ENCODE data around the gene SPDYE6. TPM values are rescaled to one million over a fixed set of nuclear protein-coding genes. Genes with fewer than 3 reads are reported as not detected.

SPDYE6 gene
- total and polyA plus RNA-seq, 2 donors (not counting 1 experiment from before 2014, with no cell fraction given), result not detected

- Mint-ChIP-seq H3K4me1 (peaks cover 27% of the 10 kb centered on the region), H3K27ac (no peak overlapping the region), H3K27me3 (no peaks in the 10 kb centered on the region), H3K4me3 (no peak overlapping the region), H3K9me3 (ENCODE audit: insufficient read depth) (no peaks in the 10 kb centered on the region)
- 100% methylated on average over 1 of the region's 1 CpG for WGBS (ENCODE audit: insufficient coverage)
- ATAC-seq (ENCODE audit: low read depth), result no peak
- H3K9me3 ChIP-seq (ENCODE audit: control extremely low read depth in 1 of 3, control insufficient read depth in 2 of 3, insufficient read depth in 1 of 3, low read length in 2 of 3), result no peaks in the 10 kb centered on the region
- peaks cover 18% of the 10 kb centered on the region for H3K79me2 ChIP-seq (ENCODE audit: control insufficient read depth, insufficient read depth, low read length)
- no peak overlapping the region for H3K4me3 ChIP-seq (ENCODE audit: control extremely low read depth in 1 of 5, extremely low read depth in 1 of 5, insufficient read depth in 1 of 5, low read depth in 2 of 5, low read length in 4 of 5)
- peaks cover 14 to 23% of the 10 kb centered on the region in 2 donors for H3K4me1 ChIP-seq (ENCODE audit: control insufficient read depth in 2 of 2, insufficient read depth in 2 of 2, low read length in 2 of 2)
- peaks cover 10% of the 10 kb centered on the region for H4K20me1 ChIP-seq (ENCODE audit: control insufficient read depth, insufficient read depth, low read length, poor library complexity, severe bottlenecking)
- H3K27me3 ChIP-seq (replicated peaks in 1 of 4; ENCODE audit: control extremely low read depth in 1 of 4, control insufficient read depth in 3 of 4, insufficient read depth in 4 of 4, low read length in 3 of 4), result no peaks in the 10 kb centered on the region
- intact Hi-C loops (cut with micrococcal nuclease), result no loop called here
- no peak overlapping the region for H3K27ac ChIP-seq (ENCODE audit: low read length in 2 of 2)
- no peak overlapping the region for H3K9ac ChIP-seq (ENCODE audit: low read length)
- H2AFZ ChIP-seq (ENCODE audit: insufficient read depth, low read depth, low read length, poor library complexity, severe bottlenecking), result no peak overlapping the region
- H3K36me3 ChIP-seq (replicated peaks in 1 of 2; ENCODE audit: control extremely low read depth in 1 of 2, control insufficient read depth in 1 of 2, extremely low read depth in 1 of 2, insufficient read depth in 2 of 2, low read length in 1 of 2), result peaks cover 0 to 11% of the 10 kb centered on the region in 2 experiments
- H3K4me2 ChIP-seq (replicated peaks; ENCODE audit: low read depth, low read length, poor library complexity, severe bottlenecking), result no peak overlapping the region
- CTCF ChIA-PET, result interaction anchor here (1.2 to 15.6 kb wide), 7 partner anchors 10 to 114 kb away, joined by 3 to 351 read pairs (median 3); no protein-coding TSS in a partner anchor
- POLR2A ChIA-PET, result no interaction called here
- no peak for TF ChIP-seq EZH2 (IDR thresholded peaks at IDR 0.05; ENCODE audit: borderline replicate concordance, insufficient read depth, low read depth, low read length, poor library complexity, severe bottlenecking)
- TF ChIP-seq CTCF (IDR thresholded peaks at IDR 0.05), result no peak
- DNase-seq, result no peak
These were observed 36.1 kb upstream of the SPDYE6 start for GRCh38 chr7:102392330-102392729.

- peaks cover 0 to 23% of the 10 kb centered on the region in 2 experiments for H3K36me3 ChIP-seq (replicated peaks in 1 of 2; ENCODE audit: control extremely low read depth in 1 of 2, control insufficient read depth in 1 of 2, extremely low read depth in 1 of 2, insufficient read depth in 2 of 2, low read length in 1 of 2)
- peak; percentile 72 for ATAC-seq (ENCODE audit: low read depth)
- 54% methylated on average over 6 of the region's 12 CpGs for WGBS (ENCODE audit: insufficient coverage)
- H3K4me2 ChIP-seq (replicated peaks; ENCODE audit: low read depth, low read length, poor library complexity, severe bottlenecking), result no peak overlapping the region
- no peak overlapping the region for H3K27ac ChIP-seq (ENCODE audit: low read length in 2 of 2)
- POLR2A ChIA-PET, result interaction anchor here (0.7 kb wide), 1 partner anchor 47 kb away, joined by 5 read pairs; no protein-coding TSS in a partner anchor
- Mint-ChIP-seq H3K9me3 (ENCODE audit: insufficient read depth) (no peaks in the 10 kb centered on the region), H3K4me3 (no peak overlapping the region), H3K4me1 (peaks cover 15% of the 10 kb centered on the region), H3K27me3 (no peaks in the 10 kb centered on the region), H3K27ac (no peak overlapping the region)
- H3K27me3 ChIP-seq (replicated peaks in 1 of 4; ENCODE audit: control extremely low read depth in 1 of 4, control insufficient read depth in 3 of 4, insufficient read depth in 4 of 4, low read length in 3 of 4), result no peaks in the 10 kb centered on the region
- CTCF ChIA-PET, result interaction anchor here (0.5 to 15.6 kb wide), 15 partner anchors 11 to 670 kb away, joined by 3 to 351 read pairs (median 3); partner anchors contain the start of gene SH2B2
- TF ChIP-seq EZH2 (IDR thresholded peaks at IDR 0.05; ENCODE audit: borderline replicate concordance, insufficient read depth, low read depth, low read length, poor library complexity, severe bottlenecking) (no peak), CTCF (IDR thresholded peaks at IDR 0.05) (peak; percentile 89)
- H3K9me3 ChIP-seq (ENCODE audit: control extremely low read depth in 1 of 3, control insufficient read depth in 2 of 3, insufficient read depth in 1 of 3, low read length in 2 of 3), result no peaks in the 10 kb centered on the region
- peaks cover 8% of the 10 kb centered on the region for H3K79me2 ChIP-seq (ENCODE audit: control insufficient read depth, insufficient read depth, low read length)
- peaks cover 6% of the 10 kb centered on the region for H4K20me1 ChIP-seq (ENCODE audit: control insufficient read depth, insufficient read depth, low read length, poor library complexity, severe bottlenecking)
- H3K4me1 ChIP-seq (ENCODE audit: control insufficient read depth in 2 of 2, insufficient read depth in 2 of 2, low read length in 2 of 2), result peaks cover 6 to 14% of the 10 kb centered on the region in 2 donors
- intact Hi-C loops (cut with micrococcal nuclease), result loop anchor here (1.0 kb wide), 1 partner anchor 112 kb away; no protein-coding TSS in a partner anchor
- DNase-seq, result peak; percentile 81
- H3K9ac ChIP-seq (ENCODE audit: low read length), result no peak overlapping the region
- no peak overlapping the region for H3K4me3 ChIP-seq (ENCODE audit: control extremely low read depth in 1 of 5, extremely low read depth in 1 of 5, insufficient read depth in 1 of 5, low read depth in 2 of 5, low read length in 4 of 5)
- no peak overlapping the region for H2AFZ ChIP-seq (ENCODE audit: insufficient read depth, low read depth, low read length, poor library complexity, severe bottlenecking)
These were observed 34.6 kb upstream of the SPDYE6 start for GRCh38 chr7:102390697-102391484.

Measured in B cell (primary cell).